Right lobe of liver (tissue), 4 donors: Measurements from ENCODE around the gene COQ5.

Source experiments
- CTCF ChIP-seq, 4 donors: fragments of 200-600 bp in 3 of 4; fragments of 450-650 bp in 1 of 4; IDR thresholded peaks; one replicate each; pipeline versions ENCODE4 v1.5.1 to v1.8.0; 2016 to 2022; ENCODE audit warnings: antibody characterized with exemption in 4 of 4, mild to moderate bottlenecking in 2 of 4
- POLR2A ChIP-seq: fragments of 450-650 bp; IDR thresholded peaks from one replicate; pipeline ENCODE4 v1.6.1; 2017; ENCODE audit warnings: antibody characterized with exemption, mild to moderate bottlenecking
- donor health status: DM: no; HTN: no; CAD: no.
- donor health status: DM: no; HTN: no; CAD: no.
- donor health status: DM: no; HTN: yes; CAD: no.

GRCh38 chr12:120574106-120574505, 45.1 kb upstream of the COQ5 start:
- TF ChIP-seq POLR2A (no peak), CTCF (IDR thresholded peaks at IDR 0.05) (no peak)
